MM.1S (cell line): ENCODE results near the gene PPP4R4.

ENCODE experiments used
- EZH2 ChIP-seq: fragments of 300-600 bp; sonication (generic); optimal IDR thresholded peaks from 2 replicates; pipeline ENCODE3; 2017; ENCODE audit warnings: low read depth, mild to moderate bottlenecking, antibody characterized with exemption, low read length, mixed read lengths
- EZH2phosphoT487 ChIP-seq: fragments of 300-600 bp; sonication (generic); IDR thresholded peaks from 2 replicates; pipeline ENCODE4 v1.6.1; 2018; ENCODE audit warnings: antibody characterized with exemption, low read length
- TF ChIP-seq, protein P1 (sequence below): fragments of 300-600 bp; sonication (generic); IDR thresholded peaks from 2 replicates; pipeline ENCODE4 v1.5.1; 2016; ENCODE audit warnings: antibody characterized with exemption, low read length, mixed read lengths

DNA sequence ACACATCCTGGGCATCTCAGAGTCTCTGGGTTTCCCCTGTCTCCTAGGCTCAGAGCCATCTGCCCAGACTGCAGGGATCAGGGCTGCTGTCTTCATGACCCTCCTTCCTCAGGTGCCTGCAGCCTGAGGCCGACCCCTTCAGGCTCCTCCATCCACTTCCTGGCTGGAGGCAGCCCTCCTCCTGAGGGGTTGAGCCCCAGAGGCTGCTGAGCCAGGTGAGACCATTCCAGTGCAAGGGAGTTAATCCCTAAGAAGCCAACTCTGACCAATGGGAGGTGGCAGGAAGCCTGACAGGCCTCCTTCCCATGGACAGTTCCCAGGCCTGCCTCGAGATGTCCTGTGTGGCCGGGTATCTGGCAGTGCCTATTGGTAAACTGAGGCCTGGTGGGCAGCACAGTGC is 8.4 kb upstream of the PPP4R4 start:
- TF ChIP-seq, protein P1, sequence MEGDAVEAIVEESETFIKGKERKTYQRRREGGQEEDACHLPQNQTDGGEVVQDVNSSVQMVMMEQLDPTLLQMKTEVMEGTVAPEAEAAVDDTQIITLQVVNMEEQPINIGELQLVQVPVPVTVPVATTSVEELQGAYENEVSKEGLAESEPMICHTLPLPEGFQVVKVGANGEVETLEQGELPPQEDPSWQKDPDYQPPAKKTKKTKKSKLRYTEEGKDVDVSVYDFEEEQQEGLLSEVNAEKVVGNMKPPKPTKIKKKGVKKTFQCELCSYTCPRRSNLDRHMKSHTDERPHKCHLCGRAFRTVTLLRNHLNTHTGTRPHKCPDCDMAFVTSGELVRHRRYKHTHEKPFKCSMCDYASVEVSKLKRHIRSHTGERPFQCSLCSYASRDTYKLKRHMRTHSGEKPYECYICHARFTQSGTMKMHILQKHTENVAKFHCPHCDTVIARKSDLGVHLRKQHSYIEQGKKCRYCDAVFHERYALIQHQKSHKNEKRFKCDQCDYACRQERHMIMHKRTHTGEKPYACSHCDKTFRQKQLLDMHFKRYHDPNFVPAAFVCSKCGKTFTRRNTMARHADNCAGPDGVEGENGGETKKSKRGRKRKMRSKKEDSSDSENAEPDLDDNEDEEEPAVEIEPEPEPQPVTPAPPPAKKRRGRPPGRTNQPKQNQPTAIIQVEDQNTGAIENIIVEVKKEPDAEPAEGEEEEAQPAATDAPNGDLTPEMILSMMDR = no peak
- TF ChIP-seq EZH2phosphoT487 (no peak), EZH2 (no peak)
